Measurements from ENCODE around the gene NUP205. TPM values are rescaled to one million over a fixed set of nuclear protein-coding genes. Genes with fewer than 3 reads are reported as not detected.
"Not testable (repeated sequence)": the region's sequence is repeated elsewhere in the genome, so short reads cannot be mapped to it uniquely, and the experiment has no call there.

The NUP205 gene
- total RNA-seq, 1 experiment from 2014 or later: 89.4 TPM

DNA sequence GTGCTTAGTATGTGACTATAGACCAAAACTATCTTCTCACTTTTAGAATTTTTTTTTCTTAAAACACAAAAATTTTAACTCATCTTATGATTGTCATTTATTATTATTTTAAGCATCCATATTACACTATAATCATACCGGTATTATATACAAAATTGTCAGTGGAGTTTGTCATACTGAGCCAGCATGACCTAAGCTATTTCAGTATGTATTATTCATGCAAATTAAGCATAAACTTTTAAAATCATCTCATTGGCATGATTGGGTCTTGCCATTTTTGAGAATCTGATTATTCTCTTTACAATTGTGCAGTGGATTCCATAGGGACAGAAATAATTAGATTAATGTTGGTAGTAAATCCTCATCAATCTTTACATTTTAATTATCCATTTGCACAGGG, 58.4 kb downstream of the NUP205 start:
- Histone ChIP-seq H3K9me3 (replicated peaks) (no peaks in the 10 kb centered on the region), H3K27ac (no peak overlapping the region), H3K4me3 (no peak overlapping the region), H3K36me3 (peaks cover 67% of the 10 kb centered on the region), H3K27me3 (replicated peaks) (no peaks in the 10 kb centered on the region), H3K4me1 (replicated peaks) (peaks cover 10% of the 10 kb centered on the region)
- DNase-seq (ENCODE audit: low read depth in 1 of 2, low spot score in 2 of 2): no peak

DNA sequence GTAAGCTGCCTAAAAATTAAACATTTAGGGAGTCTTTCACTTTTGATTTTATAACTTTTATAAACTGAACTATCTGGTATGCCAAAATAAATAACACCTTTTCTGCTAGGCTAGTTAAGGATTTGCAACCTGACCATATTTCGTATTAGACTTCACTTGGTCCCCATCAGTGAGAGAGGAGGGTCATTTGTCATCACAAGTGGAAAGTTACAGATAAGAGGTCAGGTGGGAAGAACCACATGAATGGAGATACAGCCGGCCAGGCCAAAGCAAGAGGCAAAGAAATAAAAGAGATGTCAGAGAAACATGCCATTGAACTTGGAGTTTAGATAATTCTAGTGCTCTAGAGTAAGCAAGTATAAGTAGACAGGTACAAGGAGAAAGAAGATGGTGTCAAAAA, 60.1 kb downstream of the NUP205 start:
- H3K27me3 ChIP-seq (replicated peaks): no peaks in the 10 kb centered on the region
- H3K4me1 ChIP-seq (replicated peaks): peaks cover 10% of the 10 kb centered on the region
- H3K27ac ChIP-seq: no peak overlapping the region
- peaks cover 63% of the 10 kb centered on the region for H3K36me3 ChIP-seq
- DNase-seq (ENCODE audit: low read depth in 1 of 2, low spot score in 2 of 2): no peak
- no peaks in the 10 kb centered on the region for H3K9me3 ChIP-seq (replicated peaks)
- no peak overlapping the region for H3K4me3 ChIP-seq

DNA sequence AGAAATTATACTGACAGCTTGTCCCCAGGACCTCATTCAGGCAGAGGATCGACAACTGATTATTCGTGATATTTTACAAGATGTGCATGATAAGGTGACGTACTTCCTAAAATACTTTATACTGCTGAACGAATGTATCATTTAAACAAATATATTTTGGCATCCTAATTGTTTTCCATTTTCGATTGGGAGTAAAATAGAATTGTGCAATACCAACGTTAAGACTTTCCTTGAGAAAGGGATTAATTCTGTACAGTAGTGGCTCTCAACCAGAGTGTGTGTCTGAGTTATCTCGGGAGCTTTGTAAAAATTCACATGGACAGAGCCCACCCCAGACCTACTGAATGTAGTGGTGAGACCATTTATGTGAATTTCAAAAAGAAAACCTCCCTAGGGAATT, 60.8 kb downstream of the NUP205 start:
- Histone ChIP-seq H3K27me3 (replicated peaks) (no peaks in the 10 kb centered on the region), H3K27ac (no peak overlapping the region), H3K36me3 (peaks cover 67% of the 10 kb centered on the region), H3K9me3 (replicated peaks) (no peaks in the 10 kb centered on the region), H3K4me1 (replicated peaks) (peaks cover 10% of the 10 kb centered on the region), H3K4me3 (no peak overlapping the region)
- no peak for DNase-seq (ENCODE audit: low read depth in 1 of 2, low spot score in 2 of 2)

DNA sequence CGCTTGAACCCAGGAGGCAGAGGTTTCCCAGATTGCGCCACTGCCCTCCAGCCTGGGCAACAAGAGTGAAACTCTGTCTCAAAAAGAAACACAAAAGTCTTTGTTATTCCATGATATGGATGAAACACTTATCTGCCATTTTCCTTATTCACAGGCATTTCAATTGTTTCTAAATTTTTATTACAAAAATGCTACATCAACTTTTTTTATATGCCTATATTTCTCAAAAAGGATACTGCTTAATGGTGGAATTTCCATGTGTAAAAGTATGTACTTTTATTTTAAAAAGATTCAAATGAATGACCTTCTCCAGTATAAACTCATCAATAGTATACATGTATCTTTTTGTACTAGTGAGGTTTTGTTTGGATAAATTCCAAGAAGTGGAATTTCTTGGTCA, 62.7 kb downstream of the NUP205 start:
- no peak for DNase-seq (ENCODE audit: low read depth in 1 of 2, low spot score in 2 of 2)
- Histone ChIP-seq H3K9me3 (replicated peaks) (no peaks in the 10 kb centered on the region), H3K27me3 (replicated peaks) (no peaks in the 10 kb centered on the region), H3K36me3 (peaks cover 74% of the 10 kb centered on the region), H3K4me3 (no peak overlapping the region), H3K27ac (no peak overlapping the region; the same call in 1 of the 2 replicates), H3K4me1 (replicated peaks) (peaks cover 10% of the 10 kb centered on the region)

DNA sequence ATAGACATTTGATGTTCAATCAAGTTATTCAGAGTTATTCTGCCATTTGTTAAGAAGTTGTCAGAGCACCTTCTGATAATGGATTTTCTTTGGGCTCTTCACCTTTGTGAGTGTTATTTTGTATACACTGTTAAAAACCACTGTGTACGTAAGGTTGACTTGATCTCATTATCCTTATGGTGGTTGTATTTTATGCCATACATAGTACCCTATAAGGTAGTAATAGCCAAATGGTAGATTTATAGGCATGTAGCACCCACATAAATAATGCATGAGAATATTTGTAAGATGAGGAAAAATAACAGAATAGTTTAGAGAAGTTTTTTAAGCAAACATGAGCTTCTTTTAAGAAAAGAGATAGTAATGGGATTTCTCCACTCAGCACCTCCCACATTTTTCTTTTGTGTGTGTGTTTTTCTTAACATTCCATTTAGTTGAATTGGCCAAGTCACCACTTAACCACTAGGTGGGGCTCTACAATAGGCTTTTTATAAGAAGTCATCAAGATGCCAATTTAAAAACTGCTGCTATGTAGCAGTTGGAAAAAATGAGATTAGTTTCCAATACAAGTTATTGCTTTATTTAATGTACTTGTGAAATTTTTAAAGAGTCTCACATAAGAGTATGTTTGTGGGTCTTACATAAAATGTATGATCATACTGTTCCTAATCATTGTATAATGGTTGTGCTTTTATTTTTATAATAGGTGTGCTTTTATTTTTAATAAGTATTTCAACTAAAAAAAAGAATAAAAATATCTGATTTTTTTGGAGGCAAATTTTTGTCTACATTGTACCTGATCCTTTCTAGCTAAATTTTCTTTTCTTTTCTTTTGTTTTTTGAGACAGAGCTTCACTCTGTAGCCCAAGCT, 63.5 kb downstream of the NUP205 start:
- no peak overlapping the region for H3K4me3 ChIP-seq
- peaks cover 10% of the 10 kb centered on the region for H3K4me1 ChIP-seq (replicated peaks)
- peak; percentile 65 to 82 for DNase-seq (ENCODE audit: low read depth in 1 of 2, low spot score in 2 of 2)
- H3K9me3 ChIP-seq (replicated peaks): no peaks in the 10 kb centered on the region
- peaks cover 74% of the 10 kb centered on the region for H3K36me3 ChIP-seq
- no peaks in the 10 kb centered on the region for H3K27me3 ChIP-seq (replicated peaks)
- peak overlapping the region; percentile 26 for H3K27ac ChIP-seq

DNA sequence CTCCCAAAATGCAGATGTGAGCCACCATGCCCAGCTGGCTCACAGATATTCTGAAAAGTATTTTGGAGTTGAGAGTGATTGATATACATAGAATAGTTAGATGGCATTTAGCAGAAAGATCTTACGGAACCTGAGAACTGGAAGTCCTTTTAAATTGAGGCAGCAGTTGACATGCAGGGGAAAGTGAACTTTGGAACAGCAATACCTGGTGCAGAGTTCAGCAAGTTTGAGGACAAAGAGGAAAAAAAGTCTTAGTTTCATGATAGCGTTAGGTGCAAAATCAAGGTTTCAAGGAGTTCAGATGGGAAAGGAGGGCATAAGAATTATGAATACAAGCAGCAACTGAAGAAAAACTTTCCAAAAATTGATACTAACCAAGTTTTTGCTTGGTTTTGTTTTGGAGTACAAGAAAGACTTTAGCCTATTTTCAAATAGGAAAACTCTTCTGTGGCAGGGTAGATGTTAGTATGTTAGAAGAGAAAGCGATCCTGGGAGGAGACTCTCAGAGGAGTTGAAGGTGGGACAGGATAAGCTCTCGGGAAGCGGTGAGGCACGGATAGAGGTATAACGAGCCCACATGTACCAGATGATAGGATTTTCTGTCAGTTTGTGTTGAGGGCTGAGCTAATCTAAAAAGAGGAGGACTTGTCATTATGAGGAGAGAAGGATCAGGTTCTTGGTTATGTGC, 76.6 kb downstream of the NUP205 start:
- peaks cover 73% of the 10 kb centered on the region for H3K36me3 ChIP-seq
- no peaks in the 10 kb centered on the region for H3K9me3 ChIP-seq (replicated peaks)
- H3K27me3 ChIP-seq (replicated peaks): no peaks in the 10 kb centered on the region
- H3K4me3 ChIP-seq: no peak overlapping the region
- DNase-seq (ENCODE audit: low read depth in 1 of 2, low spot score in 2 of 2): no peak
- H3K4me1 ChIP-seq (replicated peaks): no peaks in the 10 kb centered on the region
- no peak overlapping the region for H3K27ac ChIP-seq

DNA sequence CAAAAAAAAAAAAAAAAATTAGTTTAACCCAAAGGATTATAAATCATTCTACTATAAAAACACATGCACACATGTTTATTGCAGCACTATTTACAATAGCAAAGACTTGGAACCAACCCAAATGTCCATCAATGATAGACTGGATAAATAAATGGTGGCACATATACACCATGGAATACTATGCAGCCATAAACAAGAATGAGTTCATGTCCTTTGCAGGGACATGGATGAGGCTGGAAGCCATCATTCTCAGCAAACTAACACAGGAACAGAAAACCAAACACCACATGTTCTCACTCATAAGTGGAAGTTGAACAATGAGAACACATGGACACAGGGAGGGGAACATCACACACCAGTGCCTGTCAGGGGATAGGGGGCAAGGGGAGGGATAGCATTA, 82.0 kb downstream of the NUP205 start:
- not testable (repeated sequence) for DNase-seq (ENCODE audit: low read depth in 1 of 2, low spot score in 2 of 2); H3K9me3 ChIP-seq (replicated peaks); H3K27ac ChIP-seq; H3K27me3 ChIP-seq (replicated peaks); H3K4me1 ChIP-seq (replicated peaks); H3K4me3 ChIP-seq
- peaks cover 73% of the 10 kb centered on the region for H3K36me3 ChIP-seq

DNA sequence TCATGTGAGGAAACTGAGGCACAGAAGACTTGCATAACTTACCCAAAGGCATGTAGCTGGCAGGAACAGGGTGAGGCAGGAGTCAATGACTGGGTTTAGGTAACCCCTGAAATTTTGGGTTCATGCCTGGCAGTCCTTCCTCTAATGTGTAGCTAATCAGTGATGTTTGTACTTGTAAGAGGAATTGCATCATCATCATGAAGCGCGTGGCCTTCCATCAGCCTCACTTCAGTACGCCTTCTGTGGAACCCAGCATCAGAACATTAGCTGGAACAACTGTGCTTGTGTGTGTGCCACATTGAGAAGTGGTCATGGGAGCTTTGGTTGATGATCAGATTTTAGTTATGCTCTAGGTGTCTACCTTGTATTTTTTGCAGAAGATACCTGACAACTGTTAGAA, 86.4 kb downstream of the NUP205 start:
- H3K36me3 ChIP-seq: peaks cover 67% of the 10 kb centered on the region
- no peaks in the 10 kb centered on the region for H3K9me3 ChIP-seq (replicated peaks)
- no peak overlapping the region for H3K4me3 ChIP-seq
- no peaks in the 10 kb centered on the region for H3K4me1 ChIP-seq (replicated peaks)
- H3K27ac ChIP-seq: no peak overlapping the region
- no peak for DNase-seq (ENCODE audit: low read depth in 1 of 2, low spot score in 2 of 2)
- no peaks in the 10 kb centered on the region for H3K27me3 ChIP-seq (replicated peaks)

DNA sequence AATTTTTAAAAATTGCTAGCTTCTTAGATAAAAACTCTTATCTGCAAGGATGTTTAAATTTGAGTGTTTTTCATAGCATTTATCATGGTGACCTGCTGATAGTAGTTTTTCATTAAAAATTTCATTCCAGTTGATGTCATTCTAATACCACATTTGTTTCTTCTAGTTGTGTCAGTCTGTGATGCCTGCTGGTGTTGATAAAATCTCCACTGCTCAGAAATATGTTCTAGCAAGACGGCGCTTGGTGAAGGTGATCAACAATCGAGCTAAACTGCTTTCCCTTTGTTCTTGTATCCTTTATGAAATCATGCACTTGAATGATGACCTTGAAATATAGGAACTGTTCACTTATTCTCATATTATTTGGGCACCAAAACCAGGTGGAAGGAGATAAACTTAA, 87.0 kb downstream of the NUP205 start:
- H3K9me3 ChIP-seq (replicated peaks): no peaks in the 10 kb centered on the region
- no peak overlapping the region for H3K4me3 ChIP-seq
- H3K36me3 ChIP-seq: peaks cover 61% of the 10 kb centered on the region
- no peak overlapping the region for H3K27ac ChIP-seq
- no peaks in the 10 kb centered on the region for H3K27me3 ChIP-seq (replicated peaks)
- H3K4me1 ChIP-seq (replicated peaks): no peaks in the 10 kb centered on the region
- DNase-seq (ENCODE audit: low read depth in 1 of 2, low spot score in 2 of 2): no peak

DNA sequence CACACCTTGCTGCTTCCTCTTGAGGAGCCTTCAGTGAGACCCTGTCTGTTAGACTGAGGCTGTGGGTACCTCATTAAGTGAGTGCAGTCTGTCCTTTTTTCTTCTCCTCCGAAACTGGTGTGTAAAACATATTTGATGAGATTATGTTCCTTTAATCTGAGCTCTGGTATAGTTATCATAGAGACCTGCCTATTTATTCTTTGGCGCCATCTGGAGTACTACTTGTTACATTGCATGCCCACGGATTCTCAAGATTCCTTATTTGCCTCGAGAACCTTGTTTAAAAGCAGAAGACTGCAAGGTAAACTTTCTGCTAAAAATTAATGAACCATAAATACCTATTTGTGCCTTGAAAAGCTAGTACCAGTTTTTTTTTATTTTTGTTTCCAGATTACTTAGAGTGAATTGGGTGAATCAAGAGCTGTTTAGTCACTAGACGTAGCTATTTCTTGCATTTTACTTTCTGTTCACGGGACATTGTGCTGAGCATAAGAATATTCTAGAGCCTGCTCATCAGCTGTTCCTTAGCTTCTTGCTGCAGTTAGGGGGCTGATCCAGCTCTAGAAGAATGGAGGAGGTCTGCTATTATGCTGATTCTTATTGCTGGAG, 87.7 kb downstream of the NUP205 start:
- DNase-seq (ENCODE audit: low read depth in 1 of 2, low spot score in 2 of 2): peak in 1 of 2 experiments; percentile 23
- no peaks in the 10 kb centered on the region for H3K9me3 ChIP-seq (replicated peaks)
- peaks cover under 1% of the 10 kb centered on the region for H3K4me1 ChIP-seq (replicated peaks)
- no peak overlapping the region for H3K27ac ChIP-seq
- peaks cover 55% of the 10 kb centered on the region for H3K36me3 ChIP-seq
- H3K27me3 ChIP-seq (replicated peaks): no peaks in the 10 kb centered on the region
- H3K4me3 ChIP-seq: no peak overlapping the region

DNA sequence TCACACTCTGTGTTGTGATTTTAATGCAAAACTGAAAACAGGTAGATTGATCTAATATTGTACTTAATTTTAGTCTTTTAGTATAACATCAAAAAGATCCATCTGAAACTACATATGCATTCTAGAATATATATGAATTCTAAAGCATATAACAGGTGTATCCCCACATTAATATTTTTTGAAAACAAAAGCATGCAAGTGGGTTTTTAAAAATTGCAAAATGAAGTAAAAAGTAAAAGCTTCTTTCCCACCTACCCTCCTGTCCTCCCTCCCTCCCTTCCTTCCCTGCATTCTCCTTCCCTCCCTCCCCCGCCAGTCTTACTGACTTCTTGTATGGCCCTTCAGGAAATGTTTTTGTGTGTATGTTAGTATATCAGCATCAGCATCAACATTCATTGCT, 90.0 kb downstream of the NUP205 start:
- Histone ChIP-seq H3K9me3 (replicated peaks) (no peaks in the 10 kb centered on the region), H3K36me3 (peaks cover 42% of the 10 kb centered on the region), H3K4me3 (no peak overlapping the region)

DNA sequence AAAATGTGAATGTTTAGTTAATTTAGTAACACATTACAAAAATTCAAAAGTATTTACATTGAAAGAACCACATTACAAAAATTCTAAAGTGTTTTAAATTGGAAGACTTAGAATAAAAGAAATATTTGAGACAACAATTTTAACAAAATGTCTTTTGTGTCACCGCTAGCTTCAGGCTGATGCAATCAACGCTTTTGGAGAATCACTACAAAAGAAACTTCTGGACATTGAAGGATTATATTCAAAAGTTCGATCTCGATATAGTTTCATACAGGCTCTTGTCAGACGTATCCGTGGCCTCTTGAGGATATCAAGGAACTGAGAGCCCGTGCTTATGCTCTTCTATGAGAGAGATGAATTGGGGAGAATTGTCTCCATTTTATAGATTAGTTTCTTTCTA, 90.5 kb downstream of the NUP205 start:
- DNase-seq (ENCODE audit: low read depth in 1 of 2, low spot score in 2 of 2): no peak

More for the DNA sequence above, 90.0 kb downstream of the NUP205 start:
- Histone ChIP-seq H3K27me3 (replicated peaks) (no peaks in the 10 kb centered on the region), H3K27ac (no peak overlapping the region), H3K4me1 (replicated peaks) (peaks cover 10% of the 10 kb centered on the region)
- DNase-seq (ENCODE audit: low read depth in 1 of 2, low spot score in 2 of 2): no peak

DNA sequence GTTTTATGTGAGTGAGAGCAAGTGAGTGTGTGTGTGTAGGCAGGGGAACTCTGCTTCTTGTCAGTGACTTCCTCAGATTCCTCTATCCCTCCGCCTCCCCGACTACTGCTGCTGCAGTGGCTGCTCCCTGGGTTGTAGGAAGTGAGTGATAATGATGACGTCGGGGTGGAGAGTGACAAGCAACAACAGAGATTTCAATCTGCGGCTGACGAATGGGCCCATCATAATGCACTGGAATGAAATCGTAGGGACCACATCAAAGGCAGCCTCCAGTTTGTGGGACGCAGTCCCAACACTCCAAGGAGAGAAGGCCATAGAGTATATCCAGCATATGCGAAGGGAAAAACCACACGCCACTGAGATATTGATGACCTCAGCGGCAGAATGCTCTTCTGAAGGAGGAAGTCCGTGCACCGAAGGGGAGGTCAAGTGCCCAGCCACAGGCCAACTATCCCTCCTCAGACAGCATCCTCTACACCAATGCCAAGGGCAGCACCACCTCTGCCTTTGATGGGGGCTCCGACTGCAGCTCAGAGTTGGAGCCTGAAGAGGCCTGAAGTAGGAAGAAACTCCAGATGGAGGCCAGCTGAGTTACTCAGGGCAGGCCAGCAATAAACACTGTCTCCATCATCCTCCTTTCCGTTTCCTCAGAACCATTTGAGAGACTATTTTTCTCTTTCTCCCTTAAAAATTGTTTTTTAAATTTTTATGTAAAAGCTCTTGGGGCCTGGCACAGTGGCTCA, 93.3 kb downstream of the NUP205 start:
- Histone ChIP-seq H3K4me3 (no peak overlapping the region), H3K9me3 (replicated peaks) (no peaks in the 10 kb centered on the region), H3K4me1 (replicated peaks) (peaks cover 10% of the 10 kb centered on the region), H3K27me3 (replicated peaks) (no peaks in the 10 kb centered on the region), H3K36me3 (peaks cover 17% of the 10 kb centered on the region), H3K27ac (peak overlapping the region; percentile 38)
- peak; percentile 85 for DNase-seq (ENCODE audit: low read depth in 1 of 2, low spot score in 2 of 2)

More for the DNA sequence above, 90.5 kb downstream of the NUP205 start:
- H3K27ac ChIP-seq: no peak overlapping the region
- H3K4me1 ChIP-seq (replicated peaks): peaks cover 10% of the 10 kb centered on the region
- no peaks in the 10 kb centered on the region for H3K27me3 ChIP-seq (replicated peaks)
- H3K36me3 ChIP-seq: peaks cover 38% of the 10 kb centered on the region
- no peak overlapping the region for H3K4me3 ChIP-seq
- no peaks in the 10 kb centered on the region for H3K9me3 ChIP-seq (replicated peaks)

All from SJSA1 (cell line).